Suprapubic skin (tissue), 4 donors: ENCODE results near the gene RBM33. TPM values are rescaled to one million over a fixed set of nuclear protein-coding genes. Genes with fewer than 3 reads are reported as not detected.

Experiments used
- DNase-seq, 2 donors: peaks; one replicate each; pipeline ENCODE4 v3.0.0-alpha.2; 2019; ENCODE audit warnings: low spot score in 2 of 2
- H3K27ac ChIP-seq: fragments of 200-600 bp; sonication (generic); one replicate; pipeline ENCODE4 v1.5.1; 2019
- H3K27me3 ChIP-seq: fragments of 200-600 bp; sonication (generic); one replicate; pipeline ENCODE4 v1.5.1; 2019
- H3K36me3 ChIP-seq: fragments of 200-600 bp; sonication (generic); one replicate; pipeline ENCODE4 v1.5.1; 2019
- H3K4me1 ChIP-seq: fragments of 200-600 bp; sonication (generic); one replicate; pipeline ENCODE4 v1.5.1; 2019
- H3K4me3 ChIP-seq: fragments of 200-600 bp; sonication (generic); one replicate; pipeline ENCODE4 v1.5.1; 2019; ENCODE audit warnings: mild to moderate bottlenecking
- H3K9me3 ChIP-seq: fragments of 200-600 bp; sonication (generic); one replicate; pipeline ENCODE4 v1.5.1; 2019
- CTCF ChIP-seq, 2 donors: fragments of 200-600 bp in 1 of 2; fragments of 450-650 bp in 1 of 2; sonication (generic) in 1 of 2; IDR thresholded peaks; one replicate each; pipeline ENCODE4 v1.5.1; 2016 to 2019; ENCODE audit warnings: antibody characterized with exemption in 2 of 2, mild to moderate bottlenecking in 1 of 2, moderate library complexity in 1 of 2
- EP300 ChIP-seq: sonication (generic); formaldehyde crosslinking; IDR thresholded peaks from one replicate; pipeline ENCODE4 v1.6.1; 2017; ENCODE audit warnings: antibody characterized with exemption
- POLR2A ChIP-seq, 2 donors: fragments of 450-650 bp; IDR thresholded peaks; one replicate each; pipeline ENCODE4 v1.6.1; 2017; ENCODE audit warnings: antibody characterized with exemption in 2 of 2, mild to moderate bottlenecking in 2 of 2, moderate library complexity in 2 of 2
- POLR2AphosphoS5 ChIP-seq, 3 donors: sonication (generic); formaldehyde crosslinking; IDR thresholded peaks; one replicate each; pipeline ENCODE4 v1.6.1; 2017; ENCODE audit warnings: antibody characterized with exemption in 3 of 3
- WGBS: methylation state at CpG from one replicate; pipeline ENCODE4 v1.1.5; 2018; 5-methylcytosine and 5-hydroxymethylcytosine counted together
- total RNA-seq, 4 donors: library from RNA; depleted of rRNA; stranded (reverse); fragments of >200 nt; gene quantifications; one replicate each; pipeline ENCODE4 v1.1.0, GENCODE V29; 2016

The RBM33 gene
- total RNA-seq, 4 donors from 2014 or later = 37.4 to 121 (median 58.2) TPM

GRCh38 chr7:155669717-155670505 is 25.4 kb downstream of the RBM33 start:
- no peak for TF ChIP-seq CTCF (IDR thresholded peaks at IDR 0.05)
- TF ChIP-seq EP300 = no peak
- no peak for TF ChIP-seq POLR2A (IDR thresholded peaks at IDR 0.05)
- no peak for TF ChIP-seq POLR2AphosphoS5 (IDR thresholded peaks at IDR 0.05)
- Histone ChIP-seq H3K27ac (peak overlapping the region; percentile 51), H3K4me3 (no peak overlapping the region), H3K9me3 (no peaks in the 10 kb centered on the region), H3K27me3 (no peaks in the 10 kb centered on the region), H3K4me1 (peaks cover 32% of the 10 kb centered on the region), H3K36me3 (peaks cover 7% of the 10 kb centered on the region)
- no peak for DNase-seq
- 63% methylated on average over 11 of the region's 11 CpGs for WGBS

GRCh38 chr7:155670521-155670920 is 26.1 kb downstream of the RBM33 start:
- Histone ChIP-seq H3K4me3 (no peak overlapping the region), H3K27ac (no peak overlapping the region), H3K4me1 (peaks cover 27% of the 10 kb centered on the region), H3K36me3 (peaks cover 7% of the 10 kb centered on the region), H3K9me3 (no peaks in the 10 kb centered on the region), H3K27me3 (no peaks in the 10 kb centered on the region)
- TF ChIP-seq EP300 (no peak), POLR2A (IDR thresholded peaks at IDR 0.05) (no peak), CTCF (IDR thresholded peaks at IDR 0.05) (no peak), POLR2AphosphoS5 (IDR thresholded peaks at IDR 0.05) (no peak)
- no peak for DNase-seq
- WGBS = 34% methylated on average over 5 of the region's 5 CpGs

GRCh38 chr7:155674556-155674955 is 30.1 kb downstream of the RBM33 start:
- Histone ChIP-seq H3K4me1 (peaks cover 32% of the 10 kb centered on the region), H3K27me3 (no peaks in the 10 kb centered on the region), H3K4me3 (no peak overlapping the region), H3K27ac (no peak overlapping the region), H3K36me3 (peaks cover 18% of the 10 kb centered on the region), H3K9me3 (no peaks in the 10 kb centered on the region)
- no peak for TF ChIP-seq POLR2AphosphoS5 (IDR thresholded peaks at IDR 0.05)
- no peak for TF ChIP-seq EP300
- TF ChIP-seq CTCF (IDR thresholded peaks at IDR 0.05) = no peak
- no peak for TF ChIP-seq POLR2A (IDR thresholded peaks at IDR 0.05)
- no peak for DNase-seq
- WGBS = 95% methylated on average over 3 of the region's 3 CpGs

GRCh38 chr7:155676052-155676451 is 31.6 kb downstream of the RBM33 start:
- WGBS = 35% methylated on average over 8 of the region's 8 CpGs
- H3K36me3 ChIP-seq = peaks cover 26% of the 10 kb centered on the region
- no peaks in the 10 kb centered on the region for H3K27me3 ChIP-seq
- H3K9me3 ChIP-seq = no peaks in the 10 kb centered on the region
- H3K4me1 ChIP-seq = peaks cover 17% of the 10 kb centered on the region
- no peak for DNase-seq
- H3K4me3 ChIP-seq = no peak overlapping the region
- TF ChIP-seq POLR2A (IDR thresholded peaks at IDR 0.05) (no peak), POLR2AphosphoS5 (IDR thresholded peaks at IDR 0.05) (no peak)
- no peak overlapping the region for H3K27ac ChIP-seq

- TF ChIP-seq CTCF (IDR thresholded peaks at IDR 0.05) (no peak), POLR2A (IDR thresholded peaks at IDR 0.05) (no peak), EP300 (no peak), POLR2AphosphoS5 (IDR thresholded peaks at IDR 0.05) (no peak)
- Histone ChIP-seq H3K27me3 (no peaks in the 10 kb centered on the region), H3K27ac (no peak overlapping the region), H3K4me1 (peaks cover 12% of the 10 kb centered on the region), H3K9me3 (no peaks in the 10 kb centered on the region), H3K4me3 (no peak overlapping the region), H3K36me3 (peaks cover 38% of the 10 kb centered on the region)
- DNase-seq = no peak
- 87% methylated on average over 2 of the region's 2 CpGs for whole genome bisulfite sequencing
Observed at GRCh38 chr7:155677688-155678087, 33.2 kb downstream of the RBM33 start.
